Gastrocnemius medialis (tissue), 4 donors: ENCODE data around the gene YIF1B. TPM values are rescaled to one million over a fixed set of nuclear protein-coding genes. Genes with fewer than 3 reads are reported as not detected.

ENCODE experiments used
- ATAC-seq, 2 donors: fragments of 150-250 bp; one replicate each; pipeline ENCODE4 v1.9.1; 2016
- DNase-seq, 2 donors: peaks; one replicate each; pipeline ENCODE4 v3.0.0-alpha.2; 2019
- H3K27ac ChIP-seq, 4 donors: fragments of 200-600 bp; sonication (generic); 1 replicate in 1 of 4; 2 replicates in 3 of 4; pipeline ENCODE4 v1.5.1; 2016 to 2018; ENCODE audit warnings: mild to moderate bottlenecking in 2 of 4, moderate library complexity in 1 of 4
- H3K27me3 ChIP-seq, 3 donors: fragments of 200-600 bp; sonication (generic) in 2 of 3; 1 replicate in 1 of 3; 2 replicates in 2 of 3; pipeline versions ENCODE4 v1.5.1 to v1.6.0; 2016 to 2019; ENCODE audit warnings: mild to moderate bottlenecking in 1 of 3, moderate library complexity in 1 of 3
- H3K36me3 ChIP-seq, 2 donors: fragments of 200-600 bp; sonication (generic) in 1 of 2; one replicate each; pipeline ENCODE4 v1.5.1; 2017 to 2018
- H3K4me1 ChIP-seq, 2 donors: fragments of 200-600 bp; sonication (generic) in 1 of 2; one replicate each; pipeline ENCODE4 v1.5.1; 2016 to 2017; ENCODE audit warnings: mild to moderate bottlenecking in 2 of 2
- H3K4me3 ChIP-seq, 4 donors: fragments of 200-600 bp; sonication (generic) in 3 of 4; 1 replicate in 1 of 4; 2 replicates in 3 of 4; pipeline ENCODE4 v1.5.1; 2016 to 2019; ENCODE audit warnings: mild to moderate bottlenecking in 2 of 4
- H3K9me3 ChIP-seq, 3 donors: fragments of 200-600 bp; sonication (generic) in 2 of 3; 1 replicate in 1 of 3; 2 replicates in 2 of 3; pipeline ENCODE4 v1.5.1; 2016 to 2019
- CTCF ChIP-seq, 5 experiments: fragments of 450-650 bp in 3 of 5; fragments of 200-600 bp in 2 of 5; sonication (generic) in 2 of 5; IDR thresholded peaks in 4 of 5; conservative IDR thresholded peaks in 1 of 5; 1 replicate in 4 of 5; 2 replicates in 1 of 5; pipeline ENCODE4 v1.5.1; 2016 to 2019; ENCODE audit warnings: antibody characterized with exemption in 5 of 5, mild to moderate bottlenecking in 3 of 5, moderate library complexity in 3 of 5
- POLR2A ChIP-seq, 2 donors: fragments of 450-650 bp; IDR thresholded peaks; one replicate each; pipeline ENCODE4 v1.6.1; 2017; ENCODE audit warnings: antibody characterized with exemption in 2 of 2, mild to moderate bottlenecking in 2 of 2, moderate library complexity in 2 of 2
- in situ Hi-C, 4 donors: fragments of 200-750 bp; cut with MboI; loops; one replicate each; pipeline versions ENCODE4 v1.15.0 to v1.8.0; 2017; ENCODE audit warnings: low sequenced_read_pairs in 4 of 4
- intact Hi-C: fragments of 100-400 bp; cut with DNase I; formaldehyde crosslinking; loops from one replicate; pipeline ENCODE4 v1.15.1; 2023; ENCODE audit warnings: low total_unique reads
- total RNA-seq, 4 donors: library from RNA; depleted of rRNA; stranded (reverse); fragments of >200 nt; gene quantifications; one replicate each; pipeline versions ENCODE4 v1.1.0 to v1.2.3, GENCODE V29; 2016

Gene YIF1B
- total RNA-seq, 4 donors from 2014 or later, result 28.3 to 39.5 (median 31.9) TPM

GRCh38 chr19:38308006-38308766 lies 7.6 kb downstream of the YIF1B start:
- no peak for TF ChIP-seq CTCF (IDR thresholded peaks at IDR 0.05 in 4 of 5, conservative IDR thresholded peaks at IDR 0.05 in 1 of 5)
- no peak for TF ChIP-seq POLR2A (IDR thresholded peaks at IDR 0.05)
- Histone ChIP-seq H3K27me3 (no peaks in the 10 kb centered on the region), H3K4me1 (no peaks in the 10 kb centered on the region), H3K36me3 (peaks cover 0 to 30% of the 10 kb centered on the region in 2 donors), H3K9me3 (no peaks in the 10 kb centered on the region), H3K4me3 (no peak overlapping the region), H3K27ac (no peak overlapping the region)
- no peak for ATAC-seq
- intact Hi-C loops, result no loop called here
- DNase-seq, result no peak
- in situ Hi-C loops, result no loop called here

GRCh38 chr19:38307597-38307996 lies 8.2 kb downstream of the YIF1B start:
- no peak overlapping the region for H3K4me3 ChIP-seq
- no peaks in the 10 kb centered on the region for H3K27me3 ChIP-seq
- ATAC-seq (no peak), DNase-seq (no peak)
- no peaks in the 10 kb centered on the region for H3K9me3 ChIP-seq
- intact Hi-C loops (no loop called here), in situ Hi-C loops (no loop called here)
- H3K36me3 ChIP-seq, result peaks cover 0 to 30% of the 10 kb centered on the region in 2 donors
- TF ChIP-seq CTCF (IDR thresholded peaks at IDR 0.05 in 4 of 5, conservative IDR thresholded peaks at IDR 0.05 in 1 of 5) (no peak), POLR2A (IDR thresholded peaks at IDR 0.05) (no peak)
- H3K27ac ChIP-seq, result no peak overlapping the region
- no peaks in the 10 kb centered on the region for H3K4me1 ChIP-seq

GRCh38 chr19:38307076-38307475 lies 8.7 kb downstream of the YIF1B start:
- H3K36me3 ChIP-seq, result peaks cover 0 to 30% of the 10 kb centered on the region in 2 donors
- H3K9me3 ChIP-seq, result no peaks in the 10 kb centered on the region
- DNase-seq (no peak), ATAC-seq (no peak)
- in situ Hi-C loops, result no loop called here
- no peaks in the 10 kb centered on the region for H3K27me3 ChIP-seq
- TF ChIP-seq POLR2A (IDR thresholded peaks at IDR 0.05), result no peak
- no peak for TF ChIP-seq CTCF (IDR thresholded peaks at IDR 0.05 in 4 of 5, conservative IDR thresholded peaks at IDR 0.05 in 1 of 5)
- no peak overlapping the region for H3K4me3 ChIP-seq
- intact Hi-C loops, result no loop called here
- H3K4me1 ChIP-seq, result no peaks in the 10 kb centered on the region
- no peak overlapping the region for H3K27ac ChIP-seq

GRCh38 chr19:38306236-38306635 lies 9.5 kb downstream of the YIF1B start:
- ATAC-seq (no peak), DNase-seq (no peak)
- Histone ChIP-seq H3K36me3 (peaks cover 0 to 30% of the 10 kb centered on the region in 2 donors), H3K4me3 (no peak overlapping the region), H3K27ac (no peak overlapping the region), H3K9me3 (no peaks in the 10 kb centered on the region), H3K27me3 (no peaks in the 10 kb centered on the region), H3K4me1 (no peaks in the 10 kb centered on the region)
- in situ Hi-C loops (no loop called here), intact Hi-C loops (no loop called here)
- TF ChIP-seq CTCF (IDR thresholded peaks at IDR 0.05 in 4 of 5, conservative IDR thresholded peaks at IDR 0.05 in 1 of 5) (no peak), POLR2A (IDR thresholded peaks at IDR 0.05) (no peak)
